Activated CD8-positive, alpha-beta memory T cell treated with anti-CD3 and anti-CD28 coated beads, Interleukin-2, amount 50 U/mL, for 24 hours (primary cell): ENCODE data around the gene TGFB2.

Experiments used
- DNase-seq: peaks from one replicate; pipeline ENCODE4 v3.0.0-alpha.2; 2020; ENCODE audit errors: extremely low read depth

TGFB2 gene

GRCh38 chr1:218361298-218362065, 16.3 kb downstream of the TGFB2 start:
- no peak for DNase-seq

GRCh38 chr1:218362418-218363076, 17.4 kb downstream of the TGFB2 start:
- DNase-seq, result no peak

DNA sequence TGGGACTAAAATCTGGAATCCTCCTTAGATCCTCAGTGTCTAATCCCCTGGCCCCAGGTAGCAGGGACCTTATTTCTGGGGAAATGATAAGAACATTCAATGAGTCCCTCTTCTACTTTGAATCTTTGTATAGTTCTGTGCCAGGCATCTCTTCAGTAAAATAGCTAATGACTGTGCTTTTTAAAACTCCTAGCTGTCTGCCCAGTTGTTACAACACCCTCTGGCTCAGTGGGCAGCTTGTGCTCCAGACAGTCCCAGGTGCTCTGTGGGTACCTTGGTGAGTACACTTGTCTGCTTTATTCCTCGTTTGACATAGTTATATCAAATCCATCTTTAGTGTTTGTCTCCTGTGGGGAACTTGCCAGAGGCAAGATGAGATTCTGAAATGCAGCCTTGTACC, 18.0 kb downstream of the TGFB2 start:
- no peak for DNase-seq

GRCh38 chr1:218364028-218364710, 19.0 kb downstream of the TGFB2 start:
- DNase-seq, result no peak

- no peak for DNase-seq
Measured at GRCh38 chr1:218365226-218365999, 20.3 kb downstream of the TGFB2 start.

- no peak for DNase-seq
Measured at GRCh38 chr1:218366322-218367052, 21.4 kb downstream of the TGFB2 start.

- no peak for DNase-seq
Measured at GRCh38 chr1:218367118-218367517, 22.0 kb downstream of the TGFB2 start.

DNA sequence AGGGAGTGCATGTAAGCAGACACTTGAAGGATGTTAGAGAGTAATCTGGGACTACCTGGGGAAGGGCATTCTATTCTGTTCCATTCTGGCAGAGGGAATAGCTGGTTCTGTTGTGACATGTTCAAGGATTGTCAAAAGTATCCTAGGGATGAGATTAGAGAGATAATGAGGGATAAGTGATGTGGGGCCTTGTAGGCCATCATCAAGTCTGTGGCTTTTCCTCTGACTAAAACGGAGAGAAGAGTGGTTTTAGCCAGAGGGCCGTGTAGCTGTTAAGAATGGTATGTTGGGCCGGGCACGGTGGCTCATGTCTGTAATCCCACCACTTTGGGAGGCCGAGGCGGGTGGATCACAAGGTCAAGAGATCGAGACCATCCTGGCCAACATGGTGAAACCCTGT, 23.6 kb downstream of the TGFB2 start:
- DNase-seq, result no peak

DNA sequence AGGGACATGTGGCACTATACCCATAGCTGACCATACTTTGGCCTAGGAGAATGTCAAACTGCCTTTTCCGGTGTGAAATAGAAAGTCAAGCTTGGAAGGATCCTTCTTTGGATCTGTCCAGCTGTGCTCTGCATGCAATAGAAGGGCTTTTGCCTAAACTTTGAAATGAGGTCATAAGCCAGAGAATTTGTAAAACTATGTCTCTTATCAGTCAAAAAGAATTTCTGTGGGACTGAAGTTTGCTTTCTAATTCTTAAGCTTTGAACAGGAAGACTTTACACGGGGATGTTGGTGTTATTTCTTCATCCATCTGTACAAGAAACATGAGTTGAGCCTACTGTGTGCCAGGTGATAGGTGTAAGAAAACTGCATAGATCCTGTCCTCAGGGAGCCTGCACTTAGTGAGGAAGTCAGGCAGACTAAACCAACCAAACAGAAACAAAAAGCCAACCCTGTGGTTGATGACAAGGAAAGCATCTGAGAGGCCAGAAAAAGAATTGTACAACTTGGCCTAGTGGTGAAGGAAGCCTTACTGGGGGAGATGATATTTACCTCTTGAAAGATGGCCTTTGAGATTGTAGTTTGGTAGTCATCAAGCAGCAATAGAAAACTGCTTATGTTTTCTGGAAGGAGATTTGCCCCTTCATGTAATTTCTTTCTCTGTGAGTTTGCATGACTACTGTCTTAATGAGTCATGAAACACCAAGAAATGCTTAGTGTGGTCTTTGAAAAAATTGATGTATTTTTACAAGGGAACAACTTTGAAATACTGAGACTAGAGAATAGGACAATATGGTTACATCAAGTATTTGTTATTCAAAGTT, 24.8 kb downstream of the TGFB2 start:
- DNase-seq, result no peak

DNA sequence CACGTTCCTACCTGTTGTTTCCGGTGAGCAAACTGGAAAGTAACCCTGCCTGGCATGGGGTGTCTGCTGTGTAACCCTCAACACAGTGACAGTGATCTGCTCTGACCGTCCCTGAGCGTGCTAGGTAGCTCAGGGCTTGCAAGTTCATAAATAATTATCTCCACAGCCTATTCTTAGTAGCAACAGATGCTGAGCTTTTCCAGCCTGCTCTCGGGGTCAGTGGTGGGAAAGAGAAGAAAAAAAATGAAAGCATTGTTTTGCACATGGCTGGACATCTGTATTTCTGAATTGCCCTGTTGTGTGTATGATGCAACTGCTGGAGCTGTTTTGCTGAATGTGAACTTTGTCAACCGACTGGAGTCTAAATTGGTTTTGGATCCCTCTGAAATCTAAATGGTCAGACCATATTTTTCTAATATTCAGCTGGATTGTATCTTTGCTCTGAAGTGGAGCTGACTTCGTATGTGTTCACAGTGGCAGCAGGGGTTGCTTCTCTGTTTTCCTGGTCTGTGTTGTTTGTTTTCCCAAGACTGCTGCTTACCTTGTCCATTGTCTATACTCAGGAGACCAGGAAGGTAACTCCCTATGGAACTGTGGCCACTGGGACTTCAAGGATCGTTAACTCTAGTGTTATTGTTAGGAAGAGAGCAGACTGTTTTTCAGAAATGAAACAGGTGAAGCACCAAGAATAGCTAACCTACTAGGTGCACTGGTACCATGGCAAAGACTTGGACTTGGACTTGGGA, 27.0 kb downstream of the TGFB2 start:
- no peak for DNase-seq

DNA sequence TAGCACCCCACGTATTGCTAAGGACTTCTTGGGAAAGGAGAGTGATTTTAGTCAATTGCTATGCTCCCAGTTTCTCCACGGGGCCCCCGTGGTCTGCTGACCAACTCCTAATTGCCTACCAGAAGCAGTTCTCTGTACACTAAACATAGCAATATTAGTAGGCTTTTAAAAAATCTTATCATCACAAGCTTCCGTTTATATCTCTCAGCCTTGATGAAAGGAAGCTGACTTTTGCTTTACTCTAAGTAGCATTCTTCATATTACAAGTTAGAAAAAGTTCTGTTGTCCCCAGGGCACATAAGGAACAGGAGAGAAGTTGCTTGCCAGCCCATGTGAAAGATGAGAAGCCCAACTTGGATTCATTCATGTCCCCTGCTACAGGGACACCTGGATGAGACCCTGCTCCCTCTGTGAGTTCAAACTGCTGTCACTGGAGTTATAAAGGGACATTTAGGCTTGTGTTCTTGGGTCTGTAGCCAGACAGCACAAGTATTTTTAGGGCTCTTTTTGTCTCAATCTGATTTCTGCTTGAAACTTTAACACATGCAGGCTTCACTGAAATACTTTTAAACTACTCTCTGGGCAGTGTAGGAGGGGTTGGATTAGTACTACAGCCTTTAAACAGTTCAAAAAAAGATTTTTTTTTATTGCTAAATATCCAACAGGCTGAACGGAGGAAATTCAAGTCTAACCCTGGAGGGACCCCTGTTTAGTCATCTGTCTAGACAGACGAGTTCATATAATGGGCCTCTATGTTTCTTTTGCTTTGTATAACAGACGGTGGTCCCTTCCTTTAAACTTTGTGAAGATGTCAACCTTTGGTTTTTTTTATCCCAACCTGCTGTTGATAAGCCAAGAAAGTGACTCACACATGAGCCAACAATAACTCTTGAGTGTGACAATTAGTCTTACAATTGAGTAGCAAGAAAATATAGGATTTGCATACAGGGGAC, 29.5 kb downstream of the TGFB2 start:
- DNase-seq, result no peak

GRCh38 chr1:218376722-218377121, 31.6 kb downstream of the TGFB2 start:
- no peak for DNase-seq

GRCh38 chr1:218377143-218377660, 32.1 kb downstream of the TGFB2 start:
- DNase-seq, result peak; percentile 53

GRCh38 chr1:218380125-218380977, 35.2 kb downstream of the TGFB2 start:
- no peak for DNase-seq

DNA sequence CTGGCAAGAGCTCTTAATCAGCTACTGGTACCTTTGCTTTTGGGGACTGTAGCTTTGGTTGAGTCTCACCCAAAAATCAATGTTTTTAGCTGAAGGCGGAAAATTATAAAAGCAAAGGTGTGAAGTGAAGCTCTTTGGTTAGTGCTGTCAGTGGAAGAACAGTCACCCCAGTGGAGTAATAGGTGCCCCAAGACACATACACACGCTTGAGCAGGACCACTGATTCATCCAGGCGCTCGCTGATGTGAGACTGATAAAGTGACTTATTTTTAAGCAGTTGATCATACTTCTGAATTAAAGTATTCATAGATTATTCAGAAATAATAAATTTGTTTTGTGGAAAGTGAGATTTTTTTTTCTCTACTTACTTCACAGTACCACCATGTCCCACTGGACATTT, 37.1 kb downstream of the TGFB2 start:
- no peak for DNase-seq

DNA sequence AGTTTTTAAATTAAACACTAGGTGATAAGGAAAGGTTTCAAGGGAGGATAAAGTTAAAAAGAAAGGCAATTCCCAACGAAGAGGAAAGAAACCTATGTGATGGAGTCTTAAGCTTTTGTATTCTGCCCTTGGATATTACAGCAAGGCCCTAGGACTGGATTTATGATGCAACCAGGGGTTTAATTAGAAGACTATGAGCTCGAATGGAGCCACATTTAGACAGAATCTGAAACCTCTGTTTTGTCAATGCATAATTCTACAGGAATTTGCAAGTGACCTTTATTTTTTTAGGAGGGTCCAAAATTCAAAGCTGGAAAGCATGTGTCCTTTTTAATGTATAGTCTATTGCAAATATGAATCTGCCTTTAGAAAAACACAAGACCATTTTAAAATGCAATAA, 37.9 kb downstream of the TGFB2 start:
- no peak for DNase-seq

DNA sequence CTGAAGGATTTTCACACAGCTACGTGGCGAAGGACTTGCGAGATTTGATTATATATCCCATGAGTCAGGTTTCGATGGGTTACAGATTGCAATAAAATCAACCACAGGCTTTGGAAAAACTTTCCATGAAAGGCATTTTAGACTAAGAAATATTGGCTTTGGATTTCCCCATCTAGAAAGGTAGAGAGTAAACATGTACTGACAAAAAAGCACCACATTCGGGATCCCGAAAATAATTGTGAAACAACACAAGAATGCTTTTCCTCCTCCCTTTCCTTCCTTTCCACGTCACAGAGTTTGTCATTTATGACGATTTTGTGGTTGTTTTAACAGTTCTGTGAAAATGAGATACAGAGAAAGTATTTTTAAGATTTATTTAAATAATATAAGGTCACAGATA, 38.5 kb downstream of the TGFB2 start:
- DNase-seq, result no peak
